Inflammatory macrophage (primary cell): Measurements from ENCODE around the gene REEP1.
A peak's percentile ranks its signal among the peaks of the same experiment; 100 is the strongest.

ENCODE experiments used
- DNase-seq, 2 donors: peaks; one replicate each; pipeline ENCODE4 v3.0.0-alpha.2; 2020 to 2022
- total RNA-seq, 18 experiments: gene quantifications; one replicate each; lab custom pipeline; 2026; ENCODE audit warnings: mixed read lengths in 6 of 18, inconsistent platforms in 2 of 18; lab: John Stamatoyannopoulos, UW

The REEP1 gene, protein sequence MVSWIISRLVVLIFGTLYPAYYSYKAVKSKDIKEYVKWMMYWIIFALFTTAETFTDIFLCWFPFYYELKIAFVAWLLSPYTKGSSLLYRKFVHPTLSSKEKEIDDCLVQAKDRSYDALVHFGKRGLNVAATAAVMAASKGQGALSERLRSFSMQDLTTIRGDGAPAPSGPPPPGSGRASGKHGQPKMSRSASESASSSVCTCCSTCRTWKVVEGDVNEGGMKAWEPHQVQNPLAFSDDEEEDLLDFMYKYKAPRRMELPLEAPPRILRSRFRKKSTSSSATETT
- total RNA-seq = 0.83 to 11.2 (median 2.5) reads per million in 18 experiments

DNA sequence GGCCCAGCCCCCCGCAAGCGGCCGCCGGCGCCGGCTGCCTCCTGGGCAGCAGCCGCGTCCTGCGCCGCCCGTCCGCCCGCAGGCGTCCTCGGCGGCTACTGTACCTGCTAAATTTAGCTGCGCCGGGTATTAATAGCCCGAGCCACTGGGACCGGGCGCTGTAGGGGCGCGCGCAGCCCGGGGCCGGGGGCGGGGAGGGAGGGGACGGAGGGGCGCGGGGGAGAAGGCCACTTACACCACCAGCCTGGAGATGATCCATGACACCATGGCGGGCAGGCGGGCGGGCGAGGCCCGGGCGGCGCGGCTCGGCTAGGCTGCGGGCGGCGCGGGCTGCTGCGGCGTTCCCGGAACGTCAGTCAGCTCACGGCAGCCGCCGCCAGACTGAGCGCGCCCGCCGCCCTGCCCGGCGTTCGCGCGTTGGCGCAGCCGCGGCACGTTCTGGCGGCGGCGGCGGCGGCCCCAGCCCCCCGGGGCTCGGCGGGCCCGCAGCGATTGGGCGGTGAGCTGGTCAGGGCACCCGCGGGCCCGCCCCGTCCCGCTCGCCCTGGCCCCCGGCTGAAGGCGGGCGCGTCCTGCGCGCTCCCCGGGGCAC, at the start of gene REEP1:
Gene REEP1, minus strand, starts transcription at position 383 of the 592 bp plus-strand sequence. Its CDS starts 116 bp downstream, at position 267.
- peak in 1 of 2 donors; percentile 2 for DNase-seq

DNA sequence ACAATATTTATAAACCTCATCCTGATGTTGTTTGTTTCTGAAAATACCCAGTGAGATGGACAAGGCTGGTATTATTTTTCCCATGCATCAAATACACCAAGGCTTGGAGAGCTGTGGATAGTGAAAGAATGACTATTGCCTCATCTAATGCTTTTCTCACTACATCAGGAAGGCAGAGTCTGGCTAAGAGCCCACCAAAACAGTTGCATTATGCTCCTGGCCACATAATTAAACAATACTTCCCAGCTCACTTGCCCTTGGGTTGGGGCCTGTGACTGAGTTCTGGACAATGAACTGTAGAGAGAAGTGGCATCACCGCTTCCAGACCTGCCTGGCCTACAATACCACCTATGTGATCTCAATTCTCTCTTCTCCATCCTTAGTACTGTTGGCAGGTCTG, 46.4 kb upstream of the REEP1 start:
- no peak for DNase-seq

DNA sequence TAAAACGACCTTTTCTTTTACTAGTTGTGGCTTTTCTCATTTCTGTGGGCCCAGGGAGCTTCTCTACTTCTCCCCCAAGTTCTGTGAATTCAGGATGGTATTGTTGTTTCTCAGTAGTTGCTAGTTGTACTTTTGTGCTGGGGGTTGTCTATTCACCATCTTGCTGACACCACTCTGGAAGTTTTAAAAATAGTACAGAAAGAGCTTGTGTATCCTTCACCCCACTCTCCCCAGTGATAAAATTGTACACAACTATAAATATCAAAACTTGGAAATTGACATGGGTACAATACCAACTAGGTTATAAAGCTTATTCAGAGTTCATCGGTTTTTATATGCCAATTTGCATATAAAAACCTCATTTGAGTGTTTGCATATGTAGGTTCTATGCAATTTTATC, 45.3 kb upstream of the REEP1 start:
- DNase-seq = no peak

DNA sequence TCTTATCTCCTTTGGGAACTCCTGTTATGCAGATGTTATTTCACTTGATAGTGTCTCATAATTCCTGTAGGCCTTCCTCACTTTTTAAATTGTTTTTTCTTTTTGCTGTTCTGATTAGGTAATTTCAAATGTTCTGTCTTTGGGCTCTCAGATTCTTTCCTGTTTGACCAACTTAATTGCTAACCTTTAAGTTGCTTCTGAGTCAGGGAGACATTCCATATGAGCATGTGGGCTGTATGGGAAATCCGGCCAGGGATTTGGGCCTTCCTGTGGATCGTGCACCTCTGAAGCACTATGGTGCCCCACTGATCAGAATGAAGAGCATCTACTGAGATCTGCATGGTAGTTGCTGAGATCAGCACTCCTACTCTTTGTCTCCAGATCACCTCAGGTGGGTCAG, 44.7 kb upstream of the REEP1 start:
- no peak for DNase-seq

DNA sequence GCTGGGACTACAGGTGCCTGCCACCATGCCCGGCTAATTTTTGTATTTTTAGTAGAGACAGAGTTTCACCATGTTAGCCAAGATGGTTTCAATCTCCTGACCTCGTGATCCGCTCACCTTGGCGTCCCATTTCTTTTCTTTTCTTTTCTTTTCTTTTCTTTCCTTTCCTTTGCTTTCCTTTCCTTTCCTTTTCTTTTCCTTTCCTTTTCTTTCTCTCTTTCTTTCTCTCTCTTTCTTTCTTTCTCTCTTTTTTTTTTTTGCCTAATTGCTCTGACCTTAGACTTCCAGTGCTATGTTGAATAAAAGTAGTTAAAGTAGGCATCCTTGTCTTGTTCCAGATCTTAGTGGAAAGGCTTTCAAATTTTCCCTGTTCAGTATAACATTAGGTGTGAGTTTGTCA, 41.0 kb upstream of the REEP1 start:
- no peak for DNase-seq

DNA sequence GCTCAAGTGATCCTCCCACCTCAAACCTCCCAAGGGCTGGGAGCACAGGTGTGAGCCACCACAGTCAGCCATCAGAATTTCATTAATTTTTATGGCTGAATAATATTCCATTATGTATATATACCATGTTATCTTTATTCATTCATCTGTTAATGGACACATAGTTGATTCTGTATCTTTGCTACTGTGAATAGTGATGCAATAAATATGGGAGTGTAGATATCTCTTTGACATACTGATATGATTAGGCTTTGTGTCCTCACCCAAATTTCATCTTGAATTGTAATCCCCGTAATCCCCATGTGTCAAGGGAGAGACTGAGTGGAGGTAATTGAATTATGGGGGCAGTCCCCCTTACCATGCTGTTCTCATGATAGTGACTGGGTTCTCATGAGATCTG, 38.2 kb upstream of the REEP1 start:
- no peak for DNase-seq

DNA sequence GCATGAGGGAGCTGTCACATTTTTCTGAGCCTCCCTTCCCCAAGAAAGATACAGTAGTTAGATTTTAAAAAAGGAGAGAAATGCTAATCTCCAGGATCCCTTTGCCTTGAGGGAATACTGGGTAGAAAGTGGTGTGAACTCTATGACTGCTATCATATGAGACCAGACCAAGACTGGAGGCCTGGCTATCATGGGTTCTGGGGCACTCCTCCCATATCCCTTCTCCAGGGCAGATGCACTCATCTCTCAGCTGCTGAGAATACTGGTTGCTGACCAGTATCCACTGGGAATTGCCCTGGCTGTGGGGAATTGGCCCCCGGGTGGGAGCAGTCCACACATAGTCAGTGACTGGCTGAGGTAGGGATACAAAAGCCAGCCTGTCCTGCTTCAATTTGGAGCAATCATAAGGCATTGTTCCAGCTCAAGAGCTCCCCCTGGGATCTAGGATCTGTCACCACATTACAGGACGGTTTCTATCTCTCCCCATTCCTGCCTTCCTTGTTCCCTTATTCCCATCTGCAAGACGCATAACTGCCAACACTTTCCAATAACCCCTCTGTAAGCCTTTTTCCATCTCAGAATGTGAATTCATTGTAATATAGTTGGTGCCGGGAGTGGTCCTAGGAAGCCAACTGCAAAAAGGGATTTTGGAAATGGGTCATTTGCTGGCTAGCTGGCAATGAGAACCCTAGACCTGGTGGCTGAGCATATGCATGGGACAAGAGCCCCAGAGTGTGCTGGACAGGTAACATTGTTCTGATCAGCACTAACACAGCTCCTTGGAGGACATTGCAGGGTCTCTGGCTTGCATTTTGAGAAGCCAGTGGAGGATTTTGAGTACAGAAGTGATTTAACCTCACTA, 35.4 kb upstream of the REEP1 start:
- peak; percentile 43 to 49 for DNase-seq

DNA sequence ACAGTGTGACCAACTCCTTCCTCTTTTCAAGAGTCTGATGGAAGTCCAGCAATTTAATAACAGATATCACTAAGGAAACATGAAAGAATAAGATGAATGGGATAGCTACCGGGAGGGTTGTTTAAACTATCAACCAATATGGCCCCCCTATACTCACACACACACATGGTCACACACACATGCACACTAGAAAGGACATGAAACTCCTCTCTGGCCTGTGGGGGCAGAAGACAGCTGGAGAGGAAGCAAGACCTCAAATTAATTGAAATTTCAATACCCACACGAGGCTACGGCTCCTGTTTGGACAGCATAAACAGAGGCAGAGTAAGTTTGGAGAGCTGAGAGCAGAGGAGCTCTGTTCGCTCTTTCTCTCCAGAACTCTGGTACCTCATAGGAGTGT, 34.7 kb upstream of the REEP1 start:
- DNase-seq = peak in 1 of 2 donors; percentile 7

DNA sequence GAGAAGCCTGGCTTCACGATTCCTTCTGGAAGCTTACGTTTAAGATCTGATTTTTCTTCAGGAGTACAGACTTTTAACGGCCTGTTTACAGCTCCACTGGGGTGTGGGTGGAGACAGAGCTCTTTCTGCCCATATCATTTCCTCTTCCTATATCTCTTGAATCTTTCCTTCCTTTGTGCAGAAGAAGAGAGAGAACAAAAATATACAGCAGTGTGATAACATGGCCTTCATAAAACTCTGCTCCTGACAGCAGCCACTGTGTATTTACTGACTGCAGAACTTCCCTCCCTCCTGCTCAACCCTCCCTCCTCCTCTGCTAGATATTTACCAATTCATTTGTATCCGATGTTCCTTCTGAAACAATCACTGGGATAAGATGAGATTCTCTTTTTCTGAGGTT, 34.1 kb upstream of the REEP1 start:
- peak in 1 of 2 donors; percentile 12 for DNase-seq

DNA sequence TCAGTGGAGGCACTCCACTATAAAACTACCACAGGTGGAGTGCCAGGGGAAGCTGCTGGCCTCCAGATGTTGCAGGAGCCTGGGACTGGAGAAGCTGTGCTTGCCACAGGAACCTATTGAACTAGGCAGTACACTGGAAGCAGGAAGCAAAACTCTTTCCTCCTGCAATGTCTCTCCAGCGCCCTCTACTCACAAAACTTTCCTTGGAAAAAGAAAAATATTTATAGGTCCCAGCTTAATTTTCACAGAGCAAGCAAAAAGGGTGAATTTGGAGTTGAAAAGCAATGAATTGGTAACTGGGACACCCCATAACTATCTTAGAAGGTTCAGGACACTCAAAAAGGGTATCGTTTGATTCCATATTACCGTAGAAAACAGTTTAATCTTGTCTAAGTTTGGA, 33.2 kb upstream of the REEP1 start:
- no peak for DNase-seq

DNA sequence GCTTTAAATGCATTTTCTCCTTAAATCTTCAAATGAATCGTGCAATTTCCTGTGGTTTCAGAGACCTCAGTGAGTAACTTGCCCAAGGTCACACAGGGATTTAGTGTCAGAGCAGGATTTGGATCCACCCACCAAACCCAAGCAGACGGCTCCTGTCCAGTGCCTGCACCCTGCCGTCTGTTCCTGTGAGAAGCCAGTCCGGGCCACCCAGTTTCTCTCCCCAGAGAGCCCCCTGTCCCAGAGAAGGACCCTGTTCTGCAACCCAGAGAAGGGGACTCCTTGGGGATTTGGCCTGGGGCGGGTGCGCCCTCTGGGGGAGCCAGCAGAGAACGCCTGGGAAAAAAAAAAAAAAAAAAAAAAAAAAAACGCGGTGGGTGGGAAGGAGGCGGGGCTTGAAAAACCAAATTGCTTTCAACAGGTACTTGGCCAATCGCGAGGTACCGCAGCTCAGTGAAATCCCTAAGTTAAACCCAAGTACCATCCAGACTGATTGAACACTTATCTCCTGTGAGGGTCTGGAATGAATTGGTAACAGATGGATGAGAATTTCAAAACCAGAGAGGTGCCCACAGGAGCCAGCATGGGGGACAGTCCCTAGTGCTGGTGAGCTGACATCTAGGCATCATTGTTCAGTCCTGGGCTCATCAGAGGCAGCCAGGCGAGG, 30.9 kb upstream of the REEP1 start:
- peak; percentile 46 to 71 for DNase-seq

DNA sequence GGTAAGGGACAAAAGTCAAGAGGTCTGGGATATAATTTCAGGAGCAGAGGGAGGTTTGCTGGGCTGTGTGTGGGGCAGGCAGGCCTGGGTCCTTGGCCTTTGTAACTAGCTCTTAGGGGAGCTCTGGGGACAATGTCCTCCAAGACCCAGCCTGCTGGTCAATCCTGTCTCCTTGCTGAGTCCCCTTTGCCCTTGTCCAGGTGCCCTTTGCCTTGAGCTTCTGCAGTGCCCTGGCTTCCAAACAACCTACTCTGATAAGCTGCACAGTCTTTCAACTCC, 30.0 kb upstream of the REEP1 start:
- no peak for DNase-seq

DNA sequence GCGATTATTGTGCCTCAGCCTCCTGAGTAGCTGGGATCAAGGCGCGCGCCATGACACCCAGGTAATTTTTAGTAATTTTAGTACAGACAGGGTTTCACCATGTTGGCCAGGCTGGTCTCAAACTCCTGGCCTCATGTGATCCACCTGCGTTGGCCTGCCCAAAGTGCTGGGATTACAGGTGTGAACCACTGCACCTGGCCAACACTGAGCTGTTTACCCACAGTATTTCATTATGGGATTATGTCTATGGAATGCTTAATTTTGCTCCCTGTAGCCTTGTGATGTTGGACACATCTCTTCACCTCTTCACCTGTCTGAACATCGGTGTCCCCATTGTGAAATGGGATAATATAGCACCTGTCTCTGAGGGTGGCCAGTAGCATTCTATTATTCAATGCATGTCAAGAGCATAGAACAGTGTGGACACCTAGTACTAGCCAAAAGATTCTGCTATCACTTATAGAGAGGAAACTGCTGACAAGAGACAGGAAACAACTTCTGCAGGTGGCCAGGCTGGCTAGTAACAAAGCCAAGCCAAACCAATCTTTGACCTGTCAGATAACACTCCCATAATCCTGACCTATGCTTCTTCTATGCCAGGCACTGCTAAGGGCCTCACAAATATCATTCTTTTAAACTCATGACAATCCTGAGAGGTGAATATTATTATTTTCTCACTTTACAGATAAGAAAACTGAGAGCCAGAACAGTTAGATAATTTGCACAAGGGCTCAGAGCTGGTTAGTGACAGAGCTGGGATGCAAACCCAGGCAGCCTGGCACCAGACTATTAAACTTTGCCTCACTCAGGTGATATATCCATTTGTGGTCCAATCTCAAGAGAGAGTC, 29.4 kb upstream of the REEP1 start:
- DNase-seq = no peak

DNA sequence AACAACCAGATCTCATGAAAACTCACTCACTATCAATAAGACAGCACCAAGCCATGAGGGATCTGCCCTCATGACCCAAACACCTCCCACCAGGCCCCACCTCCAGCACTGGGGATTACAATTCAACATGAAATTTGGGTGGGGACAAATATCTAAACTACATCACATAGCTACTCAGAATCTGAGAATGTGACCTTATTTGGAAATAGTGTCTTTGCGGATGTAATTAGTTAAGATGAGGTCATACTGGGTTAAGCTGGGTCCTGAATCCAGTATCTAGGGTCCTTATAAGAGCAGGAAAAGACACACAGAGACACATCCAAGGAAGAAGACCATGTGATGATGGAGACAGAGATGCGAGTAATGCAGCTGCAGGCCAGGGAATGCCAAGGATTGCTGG, 27.5 kb upstream of the REEP1 start:
- DNase-seq = no peak

DNA sequence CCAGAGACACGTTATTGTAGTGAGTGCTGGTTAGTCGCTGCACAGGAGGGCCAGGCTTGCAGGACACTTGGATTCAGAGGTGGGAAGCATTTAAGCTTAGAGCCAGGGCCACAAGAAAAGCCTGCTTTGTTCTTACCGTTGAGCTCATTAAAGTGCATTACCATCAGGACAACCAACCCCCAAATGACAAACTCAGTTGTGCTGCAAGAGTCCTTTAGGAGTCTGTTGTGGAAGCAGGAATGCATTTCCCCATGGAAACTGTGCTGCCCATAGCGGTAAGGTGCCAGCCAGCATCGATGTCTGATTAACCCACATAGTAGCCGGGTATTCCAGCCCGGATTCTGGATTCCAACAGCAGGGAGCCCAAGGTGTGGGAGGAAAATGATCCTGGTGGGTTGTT, 23.4 kb upstream of the REEP1 start:
- no peak for DNase-seq

DNA sequence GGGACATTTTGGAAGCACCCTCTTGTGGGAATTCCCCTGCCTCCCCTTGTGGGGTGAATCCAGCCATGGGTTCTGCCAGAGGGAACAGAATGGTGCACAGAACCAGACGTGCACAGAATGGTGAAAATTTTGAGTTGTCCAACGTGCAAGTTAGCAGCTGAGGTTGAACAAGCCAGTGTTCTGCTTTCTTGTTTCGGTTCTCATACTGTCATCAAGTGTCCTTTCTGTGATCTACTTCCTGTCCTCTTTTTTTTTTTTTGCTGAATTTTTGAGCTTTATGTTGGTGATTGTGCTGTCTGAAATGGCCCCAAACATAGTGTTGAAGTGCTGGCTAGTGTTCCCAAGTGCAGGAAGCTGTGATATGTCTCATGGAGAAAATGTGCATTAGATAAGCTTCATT, 21.5 kb upstream of the REEP1 start:
- peak; percentile 73 to 80 for DNase-seq

DNA sequence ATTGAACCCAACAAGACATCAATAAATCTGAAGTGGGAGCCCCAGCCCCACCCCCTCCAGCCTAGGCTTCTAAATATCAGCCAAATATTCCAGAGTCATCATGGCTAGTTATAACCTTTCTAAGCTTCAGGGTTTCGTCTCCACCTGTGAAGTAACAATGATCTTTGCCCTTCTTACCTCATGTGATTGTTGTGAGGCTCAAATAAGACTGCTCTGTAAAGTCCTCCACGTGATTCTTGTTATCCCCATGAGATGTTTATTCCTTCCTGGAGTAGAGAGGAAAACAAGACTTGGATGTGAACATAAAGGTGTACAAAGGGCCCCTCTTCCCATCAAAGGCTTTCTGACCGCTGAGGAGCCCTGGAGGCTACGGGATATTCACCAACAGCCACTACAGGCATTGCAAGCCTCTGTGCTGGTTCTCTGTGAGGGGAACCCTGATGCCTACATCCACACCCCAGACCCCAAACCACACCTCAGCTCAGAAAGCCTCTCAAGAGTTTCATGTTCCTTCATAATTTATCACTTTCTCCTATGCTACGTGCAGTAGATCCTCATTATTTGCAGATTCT, 20.1 kb upstream of the REEP1 start:
- no peak for DNase-seq

DNA sequence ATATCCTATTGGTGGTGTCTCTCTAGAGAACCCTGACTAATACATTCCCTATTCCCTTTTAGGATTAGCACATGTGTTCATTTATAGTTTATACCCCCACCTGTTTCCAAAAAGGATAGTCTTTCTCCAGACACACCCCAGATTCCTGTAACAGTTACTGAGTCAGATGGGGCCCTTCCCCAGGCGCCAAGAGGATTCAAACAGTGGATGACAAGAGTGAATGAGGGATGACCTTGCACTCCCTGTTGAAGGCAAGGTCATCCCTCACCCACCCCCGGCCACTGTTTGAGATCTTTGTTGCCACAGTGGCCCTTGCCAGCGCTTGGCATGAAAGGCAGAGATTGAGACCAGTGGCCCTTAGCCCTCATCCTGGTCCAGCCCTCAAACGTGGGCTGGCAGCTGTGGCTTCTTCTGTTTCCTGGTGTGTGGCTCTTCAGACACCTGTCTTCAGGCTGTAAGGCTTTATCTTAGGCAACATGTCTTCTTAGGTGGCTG, 15.3 kb upstream of the REEP1 start:
- no peak for DNase-seq

DNA sequence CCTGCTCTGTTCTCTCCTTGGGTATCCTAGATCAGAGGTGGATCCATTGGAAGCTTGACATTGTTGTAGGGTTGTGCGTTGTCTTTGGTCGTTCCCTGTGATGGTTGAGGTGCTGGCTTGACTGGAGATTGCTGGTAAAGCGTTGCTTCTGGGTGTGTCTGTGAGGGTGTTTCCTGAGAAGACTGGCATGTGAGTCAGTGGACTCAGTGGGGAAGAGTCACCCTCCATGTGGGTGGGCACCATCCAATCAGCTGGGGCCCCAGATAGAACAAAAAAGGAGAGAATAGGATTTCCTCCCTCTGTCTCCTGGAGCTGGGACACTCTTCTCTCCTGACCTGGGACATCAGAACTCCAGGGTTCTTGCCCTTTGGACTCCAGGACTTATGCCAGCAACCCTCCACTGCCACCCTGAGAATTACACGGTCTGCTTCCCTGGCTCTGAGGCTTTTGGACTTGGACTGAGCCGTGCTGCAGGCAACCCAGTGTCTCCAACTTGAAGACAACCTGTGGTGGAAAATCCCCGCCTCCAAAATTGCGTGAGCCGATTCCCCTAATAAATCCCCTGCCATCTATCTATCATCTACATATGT, 14.8 kb upstream of the REEP1 start:
- DNase-seq = no peak

DNA sequence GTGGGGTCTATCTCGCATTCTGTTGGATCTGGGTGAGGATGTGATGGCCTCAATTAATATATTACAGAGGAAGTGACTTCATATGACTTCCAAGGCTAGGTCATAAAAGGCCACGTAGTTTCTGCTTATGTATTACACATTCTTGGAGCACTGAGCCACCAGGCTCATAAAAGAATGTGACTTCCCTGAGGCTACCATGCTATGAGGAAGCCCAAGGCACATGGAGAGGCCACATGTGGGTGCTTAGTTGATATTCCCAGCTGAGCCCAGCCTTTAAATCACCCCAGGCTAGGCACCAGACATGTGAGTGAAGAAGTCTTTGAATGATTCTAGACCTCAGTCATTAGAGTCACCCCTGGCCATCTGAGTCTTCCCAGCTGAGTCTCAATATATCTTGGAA, 13.3 kb upstream of the REEP1 start:
- no peak for DNase-seq

DNA sequence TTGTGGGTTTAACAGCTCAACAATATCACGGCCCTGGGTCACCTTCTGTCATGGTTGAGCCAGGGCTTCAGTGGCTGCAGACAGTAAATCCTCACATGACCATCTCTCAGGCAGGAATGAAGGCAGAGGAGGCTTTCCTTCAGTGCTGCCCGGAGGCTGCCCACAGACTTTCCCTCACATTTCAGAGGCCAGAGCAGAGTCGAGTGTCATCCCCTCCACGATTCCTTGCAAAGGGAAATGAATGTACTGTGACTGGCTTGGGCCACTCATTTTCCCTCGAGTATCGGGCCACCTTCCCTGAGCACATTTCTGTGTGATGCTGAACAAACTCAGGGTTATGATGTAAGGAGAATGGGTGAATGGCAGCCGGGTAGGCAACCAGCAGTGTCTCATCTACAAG, 10.0 kb upstream of the REEP1 start:
- DNase-seq = no peak
